ENCODE data around the gene CARD18. TPM values are rescaled to one million over a fixed set of nuclear protein-coding genes. Genes with fewer than 3 reads are reported as not detected.

CARD18 gene
- total RNA-seq (2014; rRNA removed; shearing (Covaris generic)): not detected in 2 replicates

GRCh38 chr11:105139669-105140068 lies at the start of gene CARD18:
CARD18 (minus strand) TSS chr11:105139769; CDS start chr11:105139726, 43 bp downstream.
- DNase-seq (ENCODE audit: low read depth): no peak

- DNase-seq (ENCODE audit: low read depth): no peak
Measured at GRCh38 chr11:105183987-105184386, 44.4 kb upstream of the CARD18 start.

GRCh38 chr11:105183426-105183825 lies 43.9 kb upstream of the CARD18 start:
- no peak for DNase-seq (ENCODE audit: low read depth)

- no peak for DNase-seq (ENCODE audit: low read depth)
Measured at GRCh38 chr11:105181521-105181920, 42.0 kb upstream of the CARD18 start.

GRCh38 chr11:105181100-105181499 lies 41.5 kb upstream of the CARD18 start:
- peak; percentile 55 for DNase-seq (ENCODE audit: low read depth)

GRCh38 chr11:105179542-105180278 lies 40.1 kb upstream of the CARD18 start:
- no peak for DNase-seq (ENCODE audit: low read depth)

- peak; percentile 59 for DNase-seq (ENCODE audit: low read depth)
Measured at GRCh38 chr11:105177658-105178057, 38.1 kb upstream of the CARD18 start.

GRCh38 chr11:105168457-105168856 lies 28.9 kb upstream of the CARD18 start:
- DNase-seq (ENCODE audit: low read depth): peak; percentile 11

GRCh38 chr11:105167244-105167643 lies 27.7 kb upstream of the CARD18 start:
- DNase-seq (ENCODE audit: low read depth): no peak

GRCh38 chr11:105164208-105164607 lies 24.6 kb upstream of the CARD18 start:
- no peak for DNase-seq (ENCODE audit: low read depth)

- no peak for DNase-seq (ENCODE audit: low read depth)
Measured at GRCh38 chr11:105162506-105162905, 22.9 kb upstream of the CARD18 start.

- DNase-seq (ENCODE audit: low read depth): no peak
Measured at GRCh38 chr11:105158436-105158835, 18.9 kb upstream of the CARD18 start.

- DNase-seq (ENCODE audit: low read depth): no peak
Measured at GRCh38 chr11:105156720-105157119, 17.2 kb upstream of the CARD18 start.

- DNase-seq (ENCODE audit: low read depth): no peak
Measured at GRCh38 chr11:105156231-105156630, 16.7 kb upstream of the CARD18 start.

GRCh38 chr11:105155679-105156078 lies 16.1 kb upstream of the CARD18 start:
- DNase-seq (ENCODE audit: low read depth): no peak

- DNase-seq (ENCODE audit: low read depth): no peak
Measured at GRCh38 chr11:105153392-105153791, 13.8 kb upstream of the CARD18 start.

- peak; percentile 15 for DNase-seq (ENCODE audit: low read depth)
Measured at GRCh38 chr11:105152560-105152959, 13.0 kb upstream of the CARD18 start.

- no peak for DNase-seq (ENCODE audit: low read depth)
Measured at GRCh38 chr11:105152021-105152512, 12.5 kb upstream of the CARD18 start.

GRCh38 chr11:105149477-105149876 lies 9.9 kb upstream of the CARD18 start:
- DNase-seq (ENCODE audit: low read depth): no peak

GRCh38 chr11:105148241-105148640 lies 8.7 kb upstream of the CARD18 start:
- no peak for DNase-seq (ENCODE audit: low read depth)

GRCh38 chr11:105144887-105145286 lies 5.3 kb upstream of the CARD18 start:
- DNase-seq (ENCODE audit: low read depth): peak; percentile 11

GRCh38 chr11:105142167-105142566 lies 2.6 kb upstream of the CARD18 start:
- DNase-seq (ENCODE audit: low read depth): no peak

- no peak for DNase-seq (ENCODE audit: low read depth)
Measured at GRCh38 chr11:105137286-105137685, 2.3 kb downstream of the CARD18 start.

GRCh38 chr11:105135883-105136282 lies 3.7 kb downstream of the CARD18 start:
- DNase-seq (ENCODE audit: low read depth): no peak
